SKM-1 (cell line): ENCODE measurements around the gene CDK5RAP2.
A peak's percentile ranks its signal among the peaks of the same experiment; 100 is the strongest.

Experiments
- DNase-seq: peaks from one replicate; lab custom pipeline; 2025; ENCODE audit not compliant: unreplicated experiment; lab: John Stamatoyannopoulos, UW

Gene CDK5RAP2

GRCh38 chr9:120386390-120387131, 193.4 kb downstream of the CDK5RAP2 start:
- no peak for DNase-seq

GRCh38 chr9:120385606-120386389, 194.2 kb downstream of the CDK5RAP2 start:
- DNase-seq: no peak

GRCh38 chr9:120384925-120385272, 195.1 kb downstream of the CDK5RAP2 start:
- DNase-seq: no peak

- DNase-seq: no peak
Observed at GRCh38 chr9:120383999-120384924, 195.7 kb downstream of the CDK5RAP2 start.

- no peak for DNase-seq
Observed at GRCh38 chr9:120383611-120383998, 196.4 kb downstream of the CDK5RAP2 start.

GRCh38 chr9:120382453-120382852, 197.5 kb downstream of the CDK5RAP2 start:
- DNase-seq: no peak

- DNase-seq: no peak
Observed at GRCh38 chr9:120381839-120382238, 198.1 kb downstream of the CDK5RAP2 start.

GRCh38 chr9:120379611-120380010, 200.4 kb downstream of the CDK5RAP2 start:
- no peak for DNase-seq

- no peak for DNase-seq
Observed at GRCh38 chr9:120378680-120379079, 201.3 kb downstream of the CDK5RAP2 start.

- DNase-seq: no peak
Observed at GRCh38 chr9:120377268-120378159, 202.5 kb downstream of the CDK5RAP2 start.

- DNase-seq: no peak
Observed at GRCh38 chr9:120376101-120376500, 203.9 kb downstream of the CDK5RAP2 start.

- DNase-seq: no peak
Observed at GRCh38 chr9:120375316-120375715, 204.7 kb downstream of the CDK5RAP2 start.

GRCh38 chr9:120374817-120375216, 205.2 kb downstream of the CDK5RAP2 start:
- DNase-seq: no peak

- DNase-seq: no peak
Observed at GRCh38 chr9:120374239-120374638, 205.7 kb downstream of the CDK5RAP2 start.

GRCh38 chr9:120372040-120372439, 207.9 kb downstream of the CDK5RAP2 start:
- no peak for DNase-seq

GRCh38 chr9:120369608-120370220, 210.3 kb downstream of the CDK5RAP2 start:
- DNase-seq: no peak

- DNase-seq: no peak
Observed at GRCh38 chr9:120368799-120369198, 211.2 kb downstream of the CDK5RAP2 start.

GRCh38 chr9:120366644-120367019, 213.3 kb downstream of the CDK5RAP2 start:
- DNase-seq: no peak

- DNase-seq: peak; percentile 28
Observed at GRCh38 chr9:120365386-120365785, 214.6 kb downstream of the CDK5RAP2 start.

- no peak for DNase-seq
Observed at GRCh38 chr9:120363697-120364096, 216.3 kb downstream of the CDK5RAP2 start.
